ENCODE data around the gene PARN.

GRCh38 chr16:14502256-14502875 lies 127.7 kb downstream of the PARN start:
- no peak for TF ChIP-seq CTCF (IDR thresholded peaks at IDR 0.05)
- TF ChIP-seq POLR2A (IDR thresholded peaks at IDR 0.05) = no peak

Data from body of pancreas (tissue), 4 donors.